Measurements from ENCODE around the gene BRD2. TPM values are rescaled to one million over a fixed set of nuclear protein-coding genes. Genes with fewer than 3 reads are reported as not detected.
A peak's percentile ranks its signal among the peaks of the same experiment; 100 is the strongest.

The BRD2 gene
- total and polyA plus RNA-seq, 9 of the 15 experiments (the other 6 are each of a cell fraction or from before 2014, with no cell fraction given): 19.0 to 252 (median 181) TPM

DNA sequence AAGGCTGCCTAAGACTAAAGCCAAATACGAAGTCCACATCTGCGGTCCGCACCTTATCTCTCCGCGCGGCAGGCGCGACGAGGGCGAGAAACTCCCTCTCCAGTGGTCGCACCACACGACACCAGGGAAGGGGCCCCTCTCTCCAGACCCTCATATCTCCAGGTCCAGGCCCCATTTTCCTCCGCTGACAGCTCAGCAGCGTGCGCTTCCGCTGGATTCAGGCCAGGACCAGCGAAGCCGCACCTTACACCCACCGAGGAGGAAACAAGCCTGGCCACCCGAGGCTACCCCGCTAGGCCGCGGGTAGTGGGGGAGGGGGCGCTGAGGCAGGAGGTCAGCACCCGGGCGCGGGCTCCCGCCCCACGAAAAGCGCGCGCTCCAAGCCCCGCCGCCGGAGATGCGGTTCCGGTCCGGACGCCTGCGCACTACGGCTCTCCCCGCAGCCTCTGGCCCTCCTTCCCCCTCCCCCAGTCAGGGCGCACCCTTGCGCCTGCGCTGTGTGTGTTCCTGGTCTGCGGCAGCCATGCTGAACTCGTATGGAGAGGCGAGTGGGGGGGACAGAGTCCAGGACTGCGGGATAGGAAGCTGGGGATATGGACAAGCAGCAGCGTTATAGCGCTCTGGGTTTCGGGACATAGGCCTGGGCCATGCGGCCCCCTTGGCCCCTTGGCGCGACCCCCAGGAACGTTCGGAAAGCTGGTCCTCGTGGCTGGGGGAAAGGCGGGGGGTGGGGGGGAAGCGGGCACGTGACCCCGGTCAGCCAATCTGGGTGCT, at the start of gene BRD2 (continued):
- no peak for TF ChIP-seq ZNF518B (CRISPR knock-in tag; IDR thresholded peaks at IDR 0.05)
- TF ChIP-seq HNRNPUL1 (IDR thresholded peaks at IDR 0.05; ENCODE audit: low read length): no peak
- TF ChIP-seq ZNF639 (CRISPR knock-in tag; conservative IDR thresholded peaks at IDR 0.05 in 1 of 2, IDR thresholded peaks at IDR 0.05 in 1 of 2): peak in 1 of 2 experiments; percentile 68; a peak in 1 of 4 replicates
- no peak for TF ChIP-seq GABPB2 (CRISPR knock-in tag; conservative IDR thresholded peaks at IDR 0.05)
- TF ChIP-seq ZNF77 (CRISPR knock-in tag; IDR thresholded peaks at IDR 0.05): no peak
- TF ChIP-seq MTA3 (IDR thresholded peaks at IDR 0.05; ENCODE audit: borderline replicate concordance): peak; percentile 95
- TF ChIP-seq CBFB (CRISPR knock-in tag; IDR thresholded peaks at IDR 0.05): peak; percentile 69
- no peak for TF ChIP-seq RERE (CRISPR knock-in tag; IDR thresholded peaks at IDR 0.05; ENCODE audit: borderline replicate concordance)
- TF ChIP-seq ZNF311 (CRISPR knock-in tag; IDR thresholded peaks at IDR 0.05): no peak
- TF ChIP-seq TAL1 (IDR thresholded peaks at IDR 0.05): peak; percentile 54; the same call in 1 of the 2 replicates
- no peak for TF ChIP-seq EHMT2 (IDR thresholded peaks at IDR 0.05)
- TF ChIP-seq ZEB2 (IDR thresholded peaks at IDR 0.05): peak; percentile 9; the same call in 1 of the 2 replicates
- TF ChIP-seq MAFG (tag; conservative IDR thresholded peaks at IDR 0.05): no peak
- TF ChIP-seq PTBP1 (IDR thresholded peaks at IDR 0.05; ENCODE audit: low read depth, low read length): no peak
- TF ChIP-seq DDX20 (tag; IDR thresholded peaks at IDR 0.05; ENCODE audit: low read depth): no peak
- TF ChIP-seq SAFB (IDR thresholded peaks at IDR 0.05; ENCODE audit: borderline replicate concordance, low read depth, low read length): peak; percentile 70; the same call in 1 of the 2 replicates
- TF ChIP-seq EWSR1 (IDR thresholded peaks at IDR 0.05; ENCODE audit: borderline replicate concordance, low read depth, partially characterized antibody): no peak
- peak; percentile 76 for TF ChIP-seq GTF2E2 (tag; IDR thresholded peaks at IDR 0.05)

Data from K562 (cell line).